Stomach smooth muscle (tissue), 2 donors: ENCODE measurements around the gene CACNA1G.

Experiments
- H3K27ac ChIP-seq: one replicate; pipeline ENCODE4 v1.7.0; 2013; ENCODE audit warnings: mild to moderate bottlenecking, low read length, inconsistent platforms
- H3K27me3 ChIP-seq, 2 donors: one replicate each; pipeline ENCODE4 v1.7.0; 2013; ENCODE audit warnings: low read length in 2 of 2; ENCODE audit not compliant: insufficient read depth in 2 of 2, control insufficient read depth in 1 of 2
- H3K36me3 ChIP-seq, 2 donors: one replicate each; pipeline ENCODE4 v1.7.0; 2013; ENCODE audit warnings: low read length in 2 of 2; ENCODE audit not compliant: control insufficient read depth in 2 of 2, insufficient read depth in 2 of 2
- H3K4me1 ChIP-seq: one replicate; pipeline ENCODE4 v1.7.0; 2013; ENCODE audit warnings: low read length; ENCODE audit not compliant: control insufficient read depth, insufficient read depth
- H3K4me3 ChIP-seq, 2 donors: one replicate each; pipeline ENCODE4 v1.7.0; 2013; ENCODE audit warnings: low read length in 2 of 2
- H3K9ac ChIP-seq, 2 donors: one replicate each; pipeline ENCODE4 v1.7.0; 2013; ENCODE audit warnings: low read length in 2 of 2, mild to moderate bottlenecking in 1 of 2
- H3K9me3 ChIP-seq, 2 donors: one replicate each; pipeline ENCODE4 v1.7.0; 2013; ENCODE audit warnings: low read length in 2 of 2; ENCODE audit not compliant: control insufficient read depth in 2 of 2
- donor health status: healthy.
- donor health status: Pancreatic carcinoma.

The CACNA1G gene

GRCh38 chr17:50634224-50634914, 73.9 kb downstream of the CACNA1G start, which contains the start of gene ABCC3:
TSS of gene ABCC3 (plus strand) at chr17:50634881. CDS start at chr17:50634937, 56 bp downstream.
- no peaks in the 10 kb centered on the region for H3K9me3 ChIP-seq
- H3K4me3 ChIP-seq, result peak within 1 kb of the TSS; percentile 34 to 69
- H3K4me1 ChIP-seq, result peaks cover 20% of the 10 kb centered on the region
- H3K27ac ChIP-seq, result no peak within 1 kb of the TSS
- H3K9ac ChIP-seq, result no peak within 1 kb of the TSS
- H3K27me3 ChIP-seq, result peaks cover 16 to 38% of the 10 kb centered on the region in 2 donors
- H3K36me3 ChIP-seq, result no peaks in the 10 kb centered on the region

- H3K4me3 ChIP-seq, result peak overlapping the region; percentile 34 to 69
- H3K36me3 ChIP-seq, result no peaks in the 10 kb centered on the region
- H3K9me3 ChIP-seq, result no peaks in the 10 kb centered on the region
- H3K27me3 ChIP-seq, result peaks cover 16 to 35% of the 10 kb centered on the region in 2 donors
- H3K4me1 ChIP-seq, result peaks cover 24% of the 10 kb centered on the region
- no peak overlapping the region for H3K27ac ChIP-seq
- H3K9ac ChIP-seq, result no peak overlapping the region
These were observed 74.6 kb downstream of the CACNA1G start for GRCh38 chr17:50634915-50635731.

GRCh38 chr17:50635732-50635981, 75.1 kb downstream of the CACNA1G start:
- Histone ChIP-seq H3K4me3 (no peak overlapping the region), H3K36me3 (no peaks in the 10 kb centered on the region), H3K4me1 (peaks cover 24% of the 10 kb centered on the region), H3K27me3 (peaks cover 16 to 34% of the 10 kb centered on the region in 2 donors), H3K9ac (no peak overlapping the region), H3K9me3 (no peaks in the 10 kb centered on the region), H3K27ac (no peak overlapping the region)

GRCh38 chr17:50635982-50636803, 75.7 kb downstream of the CACNA1G start:
- peaks cover 24% of the 10 kb centered on the region for H3K4me1 ChIP-seq
- H3K9me3 ChIP-seq, result no peaks in the 10 kb centered on the region
- no peak overlapping the region for H3K27ac ChIP-seq
- no peaks in the 10 kb centered on the region for H3K36me3 ChIP-seq
- no peak overlapping the region for H3K4me3 ChIP-seq
- H3K9ac ChIP-seq, result no peak overlapping the region
- peaks cover 16 to 34% of the 10 kb centered on the region in 2 donors for H3K27me3 ChIP-seq

GRCh38 chr17:50636804-50637195, 76.3 kb downstream of the CACNA1G start:
- H3K27ac ChIP-seq, result no peak overlapping the region
- no peak overlapping the region for H3K4me3 ChIP-seq
- H3K9ac ChIP-seq, result no peak overlapping the region
- H3K36me3 ChIP-seq, result no peaks in the 10 kb centered on the region
- H3K4me1 ChIP-seq, result peaks cover 24% of the 10 kb centered on the region
- peaks cover 16 to 34% of the 10 kb centered on the region in 2 donors for H3K27me3 ChIP-seq
- no peaks in the 10 kb centered on the region for H3K9me3 ChIP-seq

- H3K9ac ChIP-seq, result no peak overlapping the region
- H3K4me3 ChIP-seq, result no peak overlapping the region
- H3K4me1 ChIP-seq, result peaks cover 24% of the 10 kb centered on the region
- peaks cover 16 to 34% of the 10 kb centered on the region in 2 donors for H3K27me3 ChIP-seq
- no peak overlapping the region for H3K27ac ChIP-seq
- no peaks in the 10 kb centered on the region for H3K9me3 ChIP-seq
- no peaks in the 10 kb centered on the region for H3K36me3 ChIP-seq
These were observed 77.5 kb downstream of the CACNA1G start for GRCh38 chr17:50637829-50638605.

GRCh38 chr17:50638606-50638965, 78.1 kb downstream of the CACNA1G start:
- peaks cover 24% of the 10 kb centered on the region for H3K4me1 ChIP-seq
- no peaks in the 10 kb centered on the region for H3K9me3 ChIP-seq
- peaks cover 16 to 33% of the 10 kb centered on the region in 2 donors for H3K27me3 ChIP-seq
- no peaks in the 10 kb centered on the region for H3K36me3 ChIP-seq
- no peak overlapping the region for H3K4me3 ChIP-seq
- H3K9ac ChIP-seq, result no peak overlapping the region
- H3K27ac ChIP-seq, result no peak overlapping the region

GRCh38 chr17:50638966-50639713, 78.6 kb downstream of the CACNA1G start:
- H3K4me1 ChIP-seq, result peaks cover 24% of the 10 kb centered on the region

GRCh38 chr17:50640686-50641351, 80.3 kb downstream of the CACNA1G start:
- H3K27ac ChIP-seq, result no peak overlapping the region
- H3K9me3 ChIP-seq, result no peaks in the 10 kb centered on the region
- H3K36me3 ChIP-seq, result no peaks in the 10 kb centered on the region
- peaks cover 12% of the 10 kb centered on the region for H3K4me1 ChIP-seq
- H3K27me3 ChIP-seq, result peaks cover 8 to 12% of the 10 kb centered on the region in 2 donors
- H3K9ac ChIP-seq, result no peak overlapping the region
- H3K4me3 ChIP-seq, result no peak overlapping the region

More at GRCh38 chr17:50638966-50639713, 78.6 kb downstream of the CACNA1G start:
- Histone ChIP-seq H3K9me3 (no peaks in the 10 kb centered on the region), H3K9ac (no peak overlapping the region), H3K36me3 (no peaks in the 10 kb centered on the region), H3K27me3 (peaks cover 16 to 27% of the 10 kb centered on the region in 2 donors), H3K4me3 (peak overlapping the region; percentile 2 to 35), H3K27ac (no peak overlapping the region)
